Measurements from ENCODE around the gene KDM6A. TPM values are rescaled to one million over a fixed set of nuclear protein-coding genes. Genes with fewer than 3 reads are reported as not detected.

KDM6A gene
- total RNA-seq, 1 experiment from 2014 or later = 21.0 TPM

DNA sequence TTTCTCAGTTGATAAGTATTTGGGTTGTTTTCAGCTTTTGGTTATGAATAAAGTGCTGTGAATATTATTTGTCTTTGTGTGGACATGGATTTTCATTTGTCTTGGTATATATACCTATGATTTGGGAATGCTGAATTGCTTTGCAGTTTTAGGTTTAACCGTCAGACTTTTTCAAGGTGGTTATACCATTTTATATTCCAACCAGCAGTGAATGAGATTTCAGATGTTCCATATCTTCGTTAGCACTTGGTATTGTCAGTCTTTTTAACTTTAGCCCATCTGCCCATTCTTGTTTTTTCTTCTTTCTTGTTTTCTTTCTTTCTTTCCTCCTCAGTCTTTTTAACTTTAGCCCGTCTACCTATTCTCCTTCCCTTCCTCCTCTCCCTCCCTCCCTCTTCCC is 106.0 kb downstream of the KDM6A start:
- Histone ChIP-seq H3K9me2 (ENCODE audit: insufficient read depth) (no peaks in the 10 kb centered on the region), H3K27ac (ENCODE audit: low read depth, low read length) (no peak overlapping the region), H2AFZ (ENCODE audit: low read depth, low read length, poor library complexity, severe bottlenecking) (no peak overlapping the region), H3K4me3 (replicated peaks in 1 of 2; ENCODE audit: low read depth in 1 of 2, low read length in 2 of 2) (no peak overlapping the region), H3K36me3 (ENCODE audit: control insufficient read depth in 1 of 2, insufficient read depth in 2 of 2, low read length in 2 of 2) (no peaks in the 10 kb centered on the region), H3K9ac (ENCODE audit: low read length) (no peak overlapping the region), H3K79me2 (ENCODE audit: insufficient read depth, low read length) (peaks cover 69% of the 10 kb centered on the region), H4K20me1 (ENCODE audit: insufficient read depth) (no peaks in the 10 kb centered on the region), H3K4me2 (ENCODE audit: low read length) (no peak overlapping the region), H3K9me3 (ENCODE audit: control insufficient read depth in 1 of 2, insufficient read depth in 1 of 2, low read depth in 1 of 2, low read length in 2 of 2) (no peaks in the 10 kb centered on the region), H3K27me3 (ENCODE audit: insufficient read depth, low read length) (no peaks in the 10 kb centered on the region), H3K4me1 (ENCODE audit: control insufficient read depth in 1 of 2, insufficient read depth in 2 of 2, low read length in 2 of 2) (peaks cover 0 to 10% of the 10 kb centered on the region in 2 experiments; a peak in 3 of 4 replicates)
- ChIA-PET RAD21 (ENCODE audit: low non-redundant PET in 1 of 2, low total read pairs in 2 of 2, uncharacterized antibody in 2 of 2, unreplicated experiment in 2 of 2) (no interaction called here), POLR2A (no interaction called here), CTCF (no interaction called here)
- TF ChIP-seq CBX3 (IDR thresholded peaks at IDR 0.05; ENCODE audit: low read depth) = no peak
- TF ChIP-seq EZH2phosphoT487 (IDR thresholded peaks at IDR 0.05; ENCODE audit: borderline replicate concordance) = no peak
- no peak for TF ChIP-seq ELF1 (IDR thresholded peaks at IDR 0.05; ENCODE audit: borderline replicate concordance, low read depth)
- no peak for TF ChIP-seq ZFX (IDR thresholded peaks at IDR 0.05)
- TF ChIP-seq YY1 (IDR thresholded peaks at IDR 0.05; ENCODE audit: extremely low read depth, insufficient replicate concordance, low read depth, low read length) = no peak
- TF ChIP-seq, protein P1, sequence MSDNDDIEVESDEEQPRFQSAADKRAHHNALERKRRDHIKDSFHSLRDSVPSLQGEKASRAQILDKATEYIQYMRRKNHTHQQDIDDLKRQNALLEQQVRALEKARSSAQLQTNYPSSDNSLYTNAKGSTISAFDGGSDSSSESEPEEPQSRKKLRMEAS (IDR thresholded peaks at IDR 0.05) = no peak
- TF ChIP-seq POLR2AphosphoS5 (IDR thresholded peaks at IDR 0.05; ENCODE audit: low read depth, low read length) = no peak
- TF ChIP-seq POLR2A (IDR thresholded peaks at IDR 0.05; ENCODE audit: borderline replicate concordance, extremely low read depth, insufficient read depth, insufficient read length) = no peak
- TF ChIP-seq SRF (IDR thresholded peaks at IDR 0.05; ENCODE audit: low read depth) = no peak
- TF ChIP-seq, protein P2, sequence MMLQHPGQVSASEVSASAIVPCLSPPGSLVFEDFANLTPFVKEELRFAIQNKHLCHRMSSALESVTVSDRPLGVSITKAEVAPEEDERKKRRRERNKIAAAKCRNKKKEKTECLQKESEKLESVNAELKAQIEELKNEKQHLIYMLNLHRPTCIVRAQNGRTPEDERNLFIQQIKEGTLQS (IDR thresholded peaks at IDR 0.05) = no peak
- no peak for TF ChIP-seq SP1 (IDR thresholded peaks at IDR 0.05; ENCODE audit: low read depth)
- no peak for TF ChIP-seq EGR1 (IDR thresholded peaks at IDR 0.05; ENCODE audit: low read depth)
- TF ChIP-seq EZH2 (IDR thresholded peaks at IDR 0.05) = no peak
- TF ChIP-seq SIN3A (IDR thresholded peaks at IDR 0.05; ENCODE audit: low read depth) = no peak
- no peak for TF ChIP-seq RAD21 (IDR thresholded peaks at IDR 0.05; ENCODE audit: low read depth)
- TF ChIP-seq JUND (IDR thresholded peaks at IDR 0.05) = no peak
- intact Hi-C loops (cut with micrococcal nuclease) = no loop called here
- no peak for DNase-seq (ENCODE audit: low read depth, low spot score)
- no peak for ATAC-seq
- no TSS peak for BruUV-seq (replicated peaks)

Data from HCT116 (cell line).